HUES64 (cell line): ENCODE data around the gene ZKSCAN5.

ENCODE experiments used
- H3K27ac ChIP-seq: 2 replicates; pipeline ENCODE4 v1.7.0; 2013; ENCODE audit warnings: low read depth, low read length, inconsistent platforms
- H3K27me3 ChIP-seq: 2 replicates; pipeline ENCODE4 v1.6.1; 2013; ENCODE audit warnings: mild to moderate bottlenecking, low read length; ENCODE audit not compliant: insufficient read depth
- H3K36me3 ChIP-seq: 2 replicates; pipeline ENCODE4 v1.6.1; 2013; ENCODE audit warnings: mild to moderate bottlenecking, low read length; ENCODE audit not compliant: insufficient read depth
- H3K4me1 ChIP-seq: 2 replicates; pipeline ENCODE4 v1.6.1; 2013; ENCODE audit warnings: mild to moderate bottlenecking, low read length, moderate library complexity; ENCODE audit not compliant: insufficient read depth
- H3K4me3 ChIP-seq: 2 replicates; pipeline ENCODE4 v1.5.1; 2013; ENCODE audit warnings: mild to moderate bottlenecking, low read length, moderate library complexity
- H3K9ac ChIP-seq: 2 replicates; pipeline ENCODE4 v1.6.1; 2013; ENCODE audit warnings: mild to moderate bottlenecking, low read depth, low read length
- H3K9me3 ChIP-seq: 2 replicates; pipeline ENCODE4 v1.6.1; 2013; ENCODE audit warnings: low read depth, low read length; ENCODE audit not compliant: insufficient read depth
- WGBS: fragments of 150-250, 120-280 bp; methylation state at CpG from one replicate; pipeline ENCODE4 v1.1.7; 2013; ENCODE audit warnings: missing lambda C conversion rate; 5-methylcytosine and 5-hydroxymethylcytosine counted together

Gene ZKSCAN5

GRCh38 chr7:99469381-99470065, 34.9 kb upstream of the ZKSCAN5 start:
- Histone ChIP-seq H3K27ac (no peak overlapping the region; the same call in 1 of the 2 replicates), H3K4me3 (peak overlapping the region; percentile 50), H3K4me1 (no peaks in the 10 kb centered on the region), H3K36me3 (0 out of 2 replicates have a peak, but pooled peaks cover 1% of the 10 kb centered on the region), H3K27me3 (no peaks in the 10 kb centered on the region), H3K9me3 (no peaks in the 10 kb centered on the region), H3K9ac (peak overlapping the region; percentile 43; the same call in 1 of the 2 replicates)
- 41% methylated on average over 23 of the region's 23 CpGs for WGBS

- peak within 1 kb of the TSS; percentile 85 for H3K9ac ChIP-seq
Observed at GRCh38 chr7:99472561-99473314, 31.7 kb upstream of the ZKSCAN5 start, which contains the start of gene ZNF789. TSS of gene ZNF789 (plus strand) at chr7:99472890. CDS start at chr7:99476457, 3,567 bp downstream.

GRCh38 chr7:99473315-99473596, 31.2 kb upstream of the ZKSCAN5 start:
- Histone ChIP-seq H3K9me3 (no peaks in the 10 kb centered on the region), H3K27me3 (no peaks in the 10 kb centered on the region), H3K4me3 (peak overlapping the region; percentile 97), H3K4me1 (no peaks in the 10 kb centered on the region), H3K9ac (peak overlapping the region; percentile 85), H3K36me3 (peaks cover 17% of the 10 kb centered on the region), H3K27ac (peak overlapping the region; percentile 59; the same call in 1 of the 2 replicates)
- 9% methylated on average over 7 of the region's 7 CpGs for WGBS

More at GRCh38 chr7:99472561-99473314, 31.7 kb upstream of the ZKSCAN5 start, which contains the start of gene ZNF789:
- H3K4me3 ChIP-seq, result peak within 1 kb of the TSS; percentile 97
- no peaks in the 10 kb centered on the region for H3K27me3 ChIP-seq
- no peaks in the 10 kb centered on the region for H3K9me3 ChIP-seq
- H3K4me1 ChIP-seq, result no peaks in the 10 kb centered on the region
- 1% methylated on average over 56 of the region's 56 CpGs for WGBS
- H3K27ac ChIP-seq, result peak within 1 kb of the TSS; percentile 88
- H3K36me3 ChIP-seq, result peaks cover 12% of the 10 kb centered on the region

GRCh38 chr7:99476107-99476506, 28.4 kb upstream of the ZKSCAN5 start:
- Histone ChIP-seq H3K36me3 (peaks cover 43% of the 10 kb centered on the region), H3K4me3 (no peak overlapping the region), H3K9me3 (no peaks in the 10 kb centered on the region), H3K27me3 (no peaks in the 10 kb centered on the region), H3K4me1 (no peaks in the 10 kb centered on the region), H3K27ac (no peak overlapping the region), H3K9ac (no peak overlapping the region)
- WGBS, result 88% methylated on average over 5 of the region's 5 CpGs

GRCh38 chr7:99478464-99479440, 25.7 kb upstream of the ZKSCAN5 start:
- Histone ChIP-seq H3K27ac (no peak overlapping the region), H3K27me3 (no peaks in the 10 kb centered on the region), H3K9ac (no peak overlapping the region), H3K4me1 (no peaks in the 10 kb centered on the region), H3K9me3 (no peaks in the 10 kb centered on the region), H3K36me3 (peaks cover 58% of the 10 kb centered on the region), H3K4me3 (no peak overlapping the region)
- 93% methylated on average over 14 of the region's 15 CpGs for WGBS

GRCh38 chr7:99485094-99485493, 19.4 kb upstream of the ZKSCAN5 start:
- H3K9me3 ChIP-seq, result no peaks in the 10 kb centered on the region
- WGBS, result 93% methylated on average over 5 of the region's 5 CpGs
- peaks cover 30% of the 10 kb centered on the region for H3K36me3 ChIP-seq
- no peaks in the 10 kb centered on the region for H3K4me1 ChIP-seq
- no peak overlapping the region for H3K4me3 ChIP-seq
- no peaks in the 10 kb centered on the region for H3K27me3 ChIP-seq
- no peak overlapping the region for H3K9ac ChIP-seq
- H3K27ac ChIP-seq, result no peak overlapping the region

- Histone ChIP-seq H3K9me3 (peaks cover 12% of the 10 kb centered on the region), H3K36me3 (peaks cover 20% of the 10 kb centered on the region), H3K27ac (no peak overlapping the region), H3K4me1 (no peaks in the 10 kb centered on the region), H3K27me3 (no peaks in the 10 kb centered on the region), H3K9ac (no peak overlapping the region), H3K4me3 (no peak overlapping the region)
- 86% methylated on average over 4 of the region's 4 CpGs for WGBS
Observed at GRCh38 chr7:99489235-99489634, 15.2 kb upstream of the ZKSCAN5 start.

- WGBS, result 79% methylated on average over 3 of the region's 3 CpGs
- Histone ChIP-seq H3K9me3 (peaks cover 16% of the 10 kb centered on the region), H3K4me1 (no peaks in the 10 kb centered on the region), H3K4me3 (no peak overlapping the region), H3K27ac (no peak overlapping the region), H3K9ac (no peak overlapping the region), H3K27me3 (no peaks in the 10 kb centered on the region), H3K36me3 (peaks cover 25% of the 10 kb centered on the region)
Observed at GRCh38 chr7:99490878-99491277, 13.6 kb upstream of the ZKSCAN5 start.

- 93% methylated on average over 6 of the region's 6 CpGs for WGBS
Observed at GRCh38 chr7:99493823-99494222, 10.6 kb upstream of the ZKSCAN5 start.

GRCh38 chr7:99497766-99498545, 6.5 kb upstream of the ZKSCAN5 start:
- H3K36me3 ChIP-seq, result peaks cover 32% of the 10 kb centered on the region
- H3K27ac ChIP-seq, result no peak overlapping the region

More at GRCh38 chr7:99493823-99494222, 10.6 kb upstream of the ZKSCAN5 start:
- Histone ChIP-seq H3K27ac (no peak overlapping the region), H3K9me3 (peaks cover 16% of the 10 kb centered on the region), H3K9ac (no peak overlapping the region), H3K36me3 (peaks cover 38% of the 10 kb centered on the region), H3K4me1 (peaks cover 7% of the 10 kb centered on the region; the same call in 1 of the 2 replicates), H3K27me3 (no peaks in the 10 kb centered on the region), H3K4me3 (no peak overlapping the region)

More at GRCh38 chr7:99497766-99498545, 6.5 kb upstream of the ZKSCAN5 start:
- Histone ChIP-seq H3K9me3 (peaks cover 14% of the 10 kb centered on the region), H3K4me3 (peak overlapping the region; percentile 84), H3K27me3 (no peaks in the 10 kb centered on the region), H3K9ac (no peak overlapping the region), H3K4me1 (peaks cover 8% of the 10 kb centered on the region; the same call in 1 of the 2 replicates)
- WGBS, result 93% methylated on average over 4 of the region's 6 CpGs
